Esophagus (tissue), 2 donors: ENCODE data around the gene ANKH. TPM values are rescaled to one million over a fixed set of nuclear protein-coding genes. Genes with fewer than 3 reads are reported as not detected.

Experiments used
- H3K27ac ChIP-seq, 2 donors: one replicate each; pipeline ENCODE4 v1.5.1; 2013; ENCODE audit warnings: low read depth in 2 of 2, mild to moderate bottlenecking in 2 of 2, inconsistent platforms in 1 of 2, low read length in 1 of 2, moderate library complexity in 1 of 2
- H3K27me3 ChIP-seq, 2 donors: one replicate each; pipeline ENCODE4 v1.6.1; 2013; ENCODE audit warnings: low read length in 2 of 2, control low read depth in 1 of 2, mild to moderate bottlenecking in 1 of 2; ENCODE audit not compliant: insufficient read depth in 2 of 2, control insufficient read depth in 1 of 2
- H3K36me3 ChIP-seq, 2 donors: one replicate each; pipeline ENCODE4 v1.6.1; 2013; ENCODE audit warnings: low read length in 1 of 2; ENCODE audit not compliant: control insufficient read depth in 2 of 2, insufficient read depth in 2 of 2
- H3K4me1 ChIP-seq, 2 donors: one replicate each; pipeline ENCODE4 v1.6.1; 2013; ENCODE audit warnings: low read length in 1 of 2; ENCODE audit not compliant: control insufficient read depth in 2 of 2, insufficient read depth in 2 of 2
- H3K4me3 ChIP-seq, 2 donors: one replicate each; pipeline ENCODE4 v1.5.1; 2013; ENCODE audit warnings: low read length in 2 of 2, mild to moderate bottlenecking in 2 of 2, low read depth in 1 of 2, moderate library complexity in 1 of 2
- H3K9me3 ChIP-seq, 2 donors: one replicate each; pipeline ENCODE4 v1.6.1; 2013; ENCODE audit warnings: mild to moderate bottlenecking in 2 of 2, low read depth in 1 of 2, low read length in 1 of 2, moderate library complexity in 1 of 2; ENCODE audit not compliant: control insufficient read depth in 2 of 2, insufficient read depth in 1 of 2
- WGBS, 2 donors: extraction: QIAGEN DNeasy Blood & Tissue Kit; methylation state at CpG; one replicate each; pipeline ENCODE4 v1.1.7; 2013; 5-methylcytosine and 5-hydroxymethylcytosine counted together
- polyA plus RNA-seq, 2 donors: library from polyadenylated mRNA; stranded (reverse); fragments of 200-250 nt; gene quantifications; one replicate each; pipeline ENCODE4 v1.2.3, GENCODE V29; 2013
- donor health status: healthy with polysubstance abuse.
- donor health status: Bipolar disorder and iron deficiency.

The ANKH gene
- polyA plus RNA-seq, 2 donors = 5.6 to 12.7 TPM

DNA sequence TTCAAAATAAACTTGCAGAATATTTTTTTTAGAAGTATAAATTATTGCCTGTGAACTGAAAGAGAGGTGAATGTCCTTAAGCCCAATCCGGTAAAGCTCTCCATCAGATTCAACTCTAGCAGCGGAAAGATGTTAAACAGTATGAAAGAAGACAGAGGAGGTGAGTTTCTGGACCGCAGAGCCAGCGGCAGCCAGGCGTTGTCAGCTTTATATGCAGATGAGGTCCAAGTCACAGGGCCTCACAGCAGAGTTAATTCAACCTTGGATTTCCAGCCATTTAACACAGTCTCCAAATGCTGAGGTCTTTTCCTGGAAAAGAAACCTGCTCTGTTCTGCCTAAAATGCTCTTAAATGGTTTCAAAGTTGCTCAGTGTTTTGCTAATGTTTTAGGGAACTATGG lies 131.6 kb downstream of the ANKH start:
- no peak overlapping the region for H3K27ac ChIP-seq
- no peaks in the 10 kb centered on the region for H3K4me1 ChIP-seq
- WGBS, 2 donors = 91 to 94% methylated on average over 5 of the region's 5 CpGs
- H3K4me3 ChIP-seq = no peak overlapping the region
- no peaks in the 10 kb centered on the region for H3K9me3 ChIP-seq
- peaks cover 0 to 26% of the 10 kb centered on the region in 2 donors for H3K36me3 ChIP-seq
- no peaks in the 10 kb centered on the region for H3K27me3 ChIP-seq

DNA sequence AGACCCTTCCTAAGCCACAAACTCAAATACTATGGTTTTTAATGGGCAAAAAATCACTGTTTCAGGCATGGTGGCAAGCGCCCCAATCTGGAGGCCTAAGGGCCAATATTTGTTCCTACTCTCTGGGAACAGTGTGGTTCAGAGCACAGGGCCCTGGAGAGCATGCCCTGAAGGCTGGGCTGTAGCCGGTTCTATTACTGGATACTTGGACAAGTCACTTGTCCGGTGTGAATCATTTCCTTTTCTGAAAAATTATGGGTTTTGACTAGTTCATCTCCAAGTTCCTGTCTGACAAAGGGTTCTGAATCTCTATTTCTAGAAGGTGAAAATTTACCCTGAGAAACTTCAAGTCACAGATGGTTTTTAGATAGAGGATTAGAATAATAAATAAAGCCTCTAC lies 132.0 kb downstream of the ANKH start:
- Histone ChIP-seq H3K36me3 (peaks cover 0 to 25% of the 10 kb centered on the region in 2 donors), H3K27ac (no peak overlapping the region), H3K4me3 (no peak overlapping the region), H3K9me3 (no peaks in the 10 kb centered on the region), H3K27me3 (no peaks in the 10 kb centered on the region), H3K4me1 (no peaks in the 10 kb centered on the region)
- 55 to 75% methylated on average over 3 of the region's 3 CpGs for WGBS, 2 donors

DNA sequence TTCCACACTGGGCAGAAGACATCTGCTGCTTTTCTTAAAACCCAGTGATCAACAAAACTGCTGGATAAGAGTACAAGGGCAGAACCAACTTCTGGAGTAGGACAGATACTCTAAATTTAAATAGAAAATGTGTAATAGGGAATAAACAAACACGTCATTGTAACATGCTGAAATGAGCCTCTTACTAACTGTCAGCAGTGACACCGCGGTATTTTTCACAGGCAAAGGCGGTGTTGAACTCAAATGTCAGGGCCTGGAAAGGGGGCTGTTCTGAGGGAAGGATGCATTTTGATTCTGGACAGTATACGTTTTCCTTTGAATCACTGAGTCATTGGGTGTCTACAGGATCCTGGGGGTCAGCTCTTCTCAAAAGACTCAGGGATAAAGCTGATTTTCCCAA lies 133.5 kb downstream of the ANKH start:
- Histone ChIP-seq H3K9me3 (no peaks in the 10 kb centered on the region), H3K27me3 (no peaks in the 10 kb centered on the region), H3K27ac (no peak overlapping the region), H3K4me1 (no peaks in the 10 kb centered on the region), H3K36me3 (peaks cover 0 to 22% of the 10 kb centered on the region in 2 donors), H3K4me3 (no peak overlapping the region)
- WGBS, 2 donors = 90 to 92% methylated on average over 5 of the region's 5 CpGs

DNA sequence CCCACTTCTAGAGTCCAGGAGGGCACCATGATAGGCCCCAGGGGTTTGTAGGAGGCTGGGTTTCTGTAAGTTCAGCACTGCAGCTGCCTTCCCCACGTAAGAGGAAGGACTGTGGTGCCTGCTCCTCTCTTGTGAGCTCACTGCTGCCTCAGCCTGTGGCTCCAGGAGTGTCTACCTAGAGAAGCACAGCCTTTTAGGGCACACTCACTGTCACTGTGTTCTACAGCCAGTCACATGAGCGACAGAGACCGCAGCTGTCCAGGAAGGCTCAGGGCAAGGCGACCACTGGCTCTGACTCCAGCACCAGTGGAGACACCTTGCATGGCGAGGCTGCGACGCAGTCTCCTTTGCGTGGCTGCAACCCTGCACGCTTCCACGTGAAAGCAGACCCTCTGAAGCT lies 134.3 kb downstream of the ANKH start:
- H3K9me3 ChIP-seq = no peaks in the 10 kb centered on the region
- no peaks in the 10 kb centered on the region for H3K27me3 ChIP-seq
- H3K27ac ChIP-seq = no peak overlapping the region
- H3K4me1 ChIP-seq = no peaks in the 10 kb centered on the region
- 94 to 95% methylated on average over 10 of the region's 10 CpGs for WGBS, 2 donors
- no peak overlapping the region for H3K4me3 ChIP-seq
- H3K36me3 ChIP-seq = peaks cover 0 to 18% of the 10 kb centered on the region in 2 donors

DNA sequence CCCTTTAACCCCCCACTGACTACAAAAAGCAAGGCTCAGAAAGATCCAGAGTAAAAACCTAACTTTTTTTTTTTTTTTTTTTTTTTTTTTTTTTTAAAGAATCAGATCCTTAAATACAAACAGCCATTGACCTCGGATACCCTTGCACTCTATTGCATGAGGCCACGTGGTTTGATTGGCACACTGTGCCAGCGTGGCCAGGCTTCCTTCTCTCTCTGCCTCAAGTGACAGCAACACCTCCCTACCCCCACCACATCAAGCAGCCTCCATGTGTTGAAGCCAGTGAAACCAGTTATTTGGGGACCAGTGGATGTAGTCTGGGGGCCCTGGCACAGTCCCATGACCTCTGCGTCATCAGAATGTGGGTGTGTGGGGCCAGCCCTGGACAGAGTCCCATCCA lies 135.6 kb downstream of the ANKH start:
- peaks cover 0 to 13% of the 10 kb centered on the region in 2 donors for H3K36me3 ChIP-seq
- WGBS, 2 donors = 79 to 87% methylated on average over 4 of the region's 4 CpGs
- H3K4me1 ChIP-seq = no peaks in the 10 kb centered on the region
- H3K4me3 ChIP-seq = no peak overlapping the region
- no peak overlapping the region for H3K27ac ChIP-seq
- no peaks in the 10 kb centered on the region for H3K27me3 ChIP-seq
- H3K9me3 ChIP-seq = no peaks in the 10 kb centered on the region

DNA sequence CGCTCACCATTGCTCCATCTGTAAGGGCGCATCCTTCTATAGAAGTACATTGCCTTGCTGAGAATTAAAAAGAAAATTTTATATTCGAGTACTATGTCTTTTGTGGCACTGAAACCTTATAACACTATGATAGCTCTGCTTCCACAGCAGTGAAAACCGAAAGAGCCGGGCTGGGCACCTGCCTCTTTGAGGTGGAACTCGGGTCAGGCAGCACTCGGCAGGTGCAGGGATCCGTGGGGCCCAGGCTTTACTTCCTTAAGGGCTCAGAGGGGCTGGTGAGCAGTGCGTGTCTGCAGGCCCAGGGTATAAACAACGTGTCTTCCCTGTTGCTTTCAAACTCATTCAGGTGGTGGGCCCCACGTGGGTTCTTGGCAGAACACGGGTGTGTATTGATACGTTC lies 137.2 kb downstream of the ANKH start:
- H3K27ac ChIP-seq = no peak overlapping the region
- H3K4me3 ChIP-seq = no peak overlapping the region
- no peaks in the 10 kb centered on the region for H3K27me3 ChIP-seq
- 86 to 93% methylated on average over 13 of the region's 13 CpGs for WGBS, 2 donors
- H3K9me3 ChIP-seq = no peaks in the 10 kb centered on the region
- peaks cover 2 to 10% of the 10 kb centered on the region in 2 donors for H3K36me3 ChIP-seq
- no peaks in the 10 kb centered on the region for H3K4me1 ChIP-seq

DNA sequence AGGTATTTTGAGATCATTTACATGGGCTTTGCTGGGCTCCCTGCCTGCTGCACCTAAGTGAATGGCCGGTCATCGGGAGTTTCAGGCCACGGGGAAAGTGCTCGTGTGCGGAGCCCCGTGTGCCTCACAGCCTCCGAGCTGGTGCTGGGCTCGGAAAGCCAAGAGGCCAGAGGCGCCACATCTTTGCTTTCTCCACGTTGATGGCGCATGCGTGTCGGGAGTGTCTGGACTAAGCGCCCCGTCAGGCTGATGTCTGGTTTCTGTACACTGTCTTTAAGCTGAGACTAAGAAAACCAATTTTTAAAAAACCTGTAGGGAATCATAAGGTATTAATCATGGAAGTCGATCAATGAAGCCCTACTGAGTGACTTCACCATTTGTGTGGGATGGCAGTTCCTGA lies 137.9 kb downstream of the ANKH start:
- Histone ChIP-seq H3K4me1 (no peaks in the 10 kb centered on the region), H3K9me3 (no peaks in the 10 kb centered on the region), H3K27ac (no peak overlapping the region), H3K27me3 (no peaks in the 10 kb centered on the region), H3K36me3 (peaks cover 2 to 12% of the 10 kb centered on the region in 2 donors), H3K4me3 (no peak overlapping the region)
- 94 to 96% methylated on average over 16 of the region's 16 CpGs for WGBS, 2 donors

DNA sequence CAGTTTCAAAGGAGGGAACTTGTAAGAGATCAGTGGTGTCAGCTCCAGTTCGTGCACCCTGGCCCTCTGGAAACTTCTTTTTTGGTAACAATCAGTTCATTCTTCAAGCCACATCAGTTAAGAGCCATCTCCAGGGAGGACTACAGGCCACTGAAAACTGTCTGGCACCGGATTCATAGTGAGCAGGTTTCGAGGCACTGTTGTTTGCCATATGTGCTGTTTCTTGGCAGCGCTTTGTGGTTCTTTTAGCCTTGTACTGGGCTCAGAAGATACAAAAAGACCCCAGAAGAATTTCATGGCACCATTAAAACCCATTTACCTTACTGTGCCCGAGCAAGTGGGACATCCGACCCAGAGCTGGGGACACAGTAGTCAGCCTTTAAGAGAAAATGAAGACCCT lies 138.6 kb downstream of the ANKH start:
- H3K27me3 ChIP-seq = no peaks in the 10 kb centered on the region
- WGBS, 2 donors = 93 to 94% methylated on average over 6 of the region's 6 CpGs
- no peaks in the 10 kb centered on the region for H3K4me1 ChIP-seq
- peaks cover 2 to 15% of the 10 kb centered on the region in 2 donors for H3K36me3 ChIP-seq
- H3K4me3 ChIP-seq = no peak overlapping the region
- no peaks in the 10 kb centered on the region for H3K9me3 ChIP-seq
- no peak overlapping the region for H3K27ac ChIP-seq

DNA sequence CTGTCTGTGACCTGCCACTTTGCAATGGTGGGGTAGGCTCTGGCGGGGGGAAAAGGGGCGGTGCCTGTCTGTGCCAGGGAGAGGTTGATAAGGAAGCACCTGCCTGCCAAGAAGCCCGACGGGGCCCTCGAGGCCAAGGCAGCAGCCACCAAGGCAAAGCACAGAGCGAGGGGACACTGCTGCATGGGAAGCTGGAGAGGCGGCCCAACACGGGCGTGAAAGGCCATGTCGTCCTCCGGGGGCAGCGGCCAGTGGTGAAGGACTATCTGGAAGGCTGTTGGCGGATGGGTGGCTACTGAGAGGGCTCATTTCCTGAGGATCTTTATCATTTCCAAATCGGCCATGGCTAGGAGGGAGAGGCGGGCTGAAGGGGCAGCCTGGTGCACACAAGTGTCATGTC lies 140.7 kb downstream of the ANKH start:
- no peaks in the 10 kb centered on the region for H3K27me3 ChIP-seq
- no peak overlapping the region for H3K4me3 ChIP-seq
- peaks cover 2 to 13% of the 10 kb centered on the region in 2 donors for H3K36me3 ChIP-seq
- no peaks in the 10 kb centered on the region for H3K9me3 ChIP-seq
- H3K4me1 ChIP-seq = no peaks in the 10 kb centered on the region
- H3K27ac ChIP-seq = no peak overlapping the region
- WGBS, 2 donors = 83 to 88% methylated on average over 15 of the region's 15 CpGs

DNA sequence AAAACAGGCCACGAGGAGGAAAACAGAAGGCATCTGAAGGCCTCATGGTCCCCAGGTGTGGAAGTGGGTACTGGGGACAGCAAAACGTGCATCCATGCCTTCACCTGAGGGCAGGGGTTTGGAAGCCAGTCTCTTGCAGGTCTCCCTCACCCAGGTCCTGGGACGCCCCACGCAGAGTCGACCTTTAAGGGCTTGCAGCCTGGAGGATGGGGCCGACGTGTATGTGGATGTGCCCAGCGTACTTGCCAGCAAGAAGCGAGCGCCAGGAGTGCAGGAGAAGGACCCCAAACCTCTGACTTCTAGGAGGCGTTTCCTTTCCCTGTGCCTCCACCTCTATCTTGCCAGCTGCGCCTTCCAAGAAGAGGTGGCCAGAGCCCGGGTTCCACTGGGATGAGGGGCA lies 141.1 kb downstream of the ANKH start:
- Histone ChIP-seq H3K9me3 (no peaks in the 10 kb centered on the region), H3K4me1 (no peaks in the 10 kb centered on the region), H3K4me3 (no peak overlapping the region), H3K27ac (no peak overlapping the region), H3K36me3 (peaks cover 2 to 13% of the 10 kb centered on the region in 2 donors), H3K27me3 (no peaks in the 10 kb centered on the region)
- WGBS, 2 donors = 91 to 92% methylated on average over 13 of the region's 13 CpGs
